Activated T-cell treated with anti-CD3 and anti-CD28 coated beads, Interleukin-2, amount 50 U/mL, for 1 hour (primary cell): Measurements from ENCODE around the gene TMPRSS7.
"Not testable (repeated sequence)": the region's sequence is repeated elsewhere in the genome, so short reads cannot be mapped to it uniquely, and the experiment has no call there.

Experiments used
- DNase-seq: peaks from one replicate; pipeline ENCODE4 v3.0.0-alpha.2; 2020

Gene TMPRSS7

DNA sequence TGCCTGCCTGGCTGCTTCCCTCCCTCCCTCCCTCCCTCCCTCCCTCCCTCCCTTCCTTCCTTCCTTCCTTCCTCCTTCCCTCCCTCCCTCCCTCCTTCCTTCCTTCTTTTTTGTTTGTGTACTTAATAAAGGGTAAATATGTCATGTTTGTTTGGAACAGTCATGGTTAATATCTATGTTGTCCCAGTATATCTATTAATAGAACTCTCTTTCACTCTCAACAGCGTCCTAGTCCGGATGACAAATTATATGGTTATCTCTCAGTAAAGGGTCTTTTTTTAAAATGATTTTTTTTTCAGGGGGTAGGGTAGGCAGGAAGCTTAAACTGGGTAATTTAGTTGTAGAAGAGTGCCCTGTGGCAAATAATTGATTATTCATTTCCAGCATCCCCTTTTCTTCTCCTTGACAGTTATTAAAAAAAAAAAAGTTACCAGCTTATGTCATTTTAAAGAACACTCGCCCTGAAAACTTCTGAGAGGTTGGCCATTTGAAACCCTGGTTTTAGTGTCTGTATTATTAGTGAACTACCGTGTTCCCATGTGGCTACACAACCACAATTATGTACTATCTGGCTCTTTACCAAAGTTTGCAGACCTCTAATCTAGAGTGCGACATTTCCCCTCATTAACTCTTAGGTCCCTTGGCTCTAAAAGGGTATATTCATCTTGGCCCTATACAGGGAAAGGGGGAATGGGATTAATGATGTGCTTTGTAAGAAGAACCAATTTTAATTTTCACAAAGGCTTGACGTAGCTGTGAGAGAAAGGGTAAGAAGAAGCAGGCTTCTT lies 22.1 kb upstream of the TMPRSS7 start:
- no peak for DNase-seq

DNA sequence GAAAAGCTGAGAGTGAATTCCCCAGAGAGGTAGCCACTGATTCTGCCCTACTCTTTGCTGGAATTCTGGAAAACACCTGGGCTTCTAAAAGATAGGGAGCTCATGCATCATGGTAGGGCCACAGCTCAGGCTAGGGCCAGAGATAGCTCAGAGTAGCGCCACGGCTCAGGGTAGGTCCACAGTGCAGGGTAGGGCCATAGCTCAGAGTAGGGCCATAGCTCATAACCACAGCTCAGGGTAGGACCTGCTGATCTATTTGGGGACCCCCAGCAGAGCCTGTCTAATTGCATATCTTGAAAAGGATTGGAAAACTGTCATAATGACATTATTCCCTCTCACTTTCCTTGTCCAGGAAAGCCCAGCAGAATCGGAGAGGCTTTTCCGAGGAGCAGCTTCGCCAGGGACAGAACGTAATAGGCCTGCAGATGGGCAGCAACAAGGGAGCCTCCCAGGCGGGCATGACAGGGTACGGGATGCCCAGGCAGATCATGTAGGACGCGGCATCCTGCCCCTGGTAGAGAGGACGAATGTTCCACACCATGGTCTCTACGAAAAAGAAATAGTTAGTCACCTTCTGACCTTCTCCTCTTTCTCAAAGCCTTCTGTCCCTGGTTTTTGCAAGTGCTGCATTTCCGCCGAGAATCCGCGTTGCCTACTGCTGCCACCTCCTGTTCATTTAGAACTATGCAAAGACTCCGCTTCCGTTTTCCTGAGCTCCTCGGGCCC lies 21.3 kb upstream of the TMPRSS7 start:
- peak; percentile 56 for DNase-seq

DNA sequence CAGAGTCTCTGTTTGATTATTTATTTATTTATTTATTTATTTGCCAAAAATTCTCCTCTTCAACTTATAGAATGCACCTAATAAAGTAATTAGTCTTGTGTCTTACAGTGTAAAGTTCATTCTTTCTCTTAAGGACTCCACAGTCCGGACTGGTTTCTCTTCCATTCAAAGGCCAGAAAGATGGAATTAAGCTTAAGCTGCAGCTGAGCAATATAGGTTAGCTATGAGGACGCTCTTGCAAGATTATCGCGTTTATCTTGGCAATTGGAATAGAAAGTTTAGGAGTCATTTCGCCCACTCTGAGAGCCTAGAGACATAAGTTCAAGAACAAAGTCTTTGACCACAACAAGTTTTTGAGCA lies 20.8 kb upstream of the TMPRSS7 start:
- DNase-seq = no peak

DNA sequence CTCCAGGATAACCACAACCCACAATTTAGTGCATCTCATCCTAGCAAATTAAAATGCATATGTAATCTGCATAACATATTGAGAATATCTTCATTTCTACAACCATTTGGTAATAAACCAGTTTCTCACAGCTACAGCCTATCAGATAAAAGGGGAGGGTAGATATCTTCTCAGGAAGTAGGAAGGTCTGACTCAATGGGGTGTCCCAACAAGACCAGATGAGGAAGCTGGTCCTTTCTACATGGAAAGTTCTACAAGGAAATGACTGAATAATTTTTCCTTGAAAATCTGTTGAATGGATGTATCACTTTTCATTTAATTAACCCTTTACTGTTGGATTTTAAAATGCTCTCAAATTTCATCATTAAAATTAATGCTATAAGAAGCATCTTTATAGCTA lies 17.4 kb upstream of the TMPRSS7 start:
- no peak for DNase-seq

DNA sequence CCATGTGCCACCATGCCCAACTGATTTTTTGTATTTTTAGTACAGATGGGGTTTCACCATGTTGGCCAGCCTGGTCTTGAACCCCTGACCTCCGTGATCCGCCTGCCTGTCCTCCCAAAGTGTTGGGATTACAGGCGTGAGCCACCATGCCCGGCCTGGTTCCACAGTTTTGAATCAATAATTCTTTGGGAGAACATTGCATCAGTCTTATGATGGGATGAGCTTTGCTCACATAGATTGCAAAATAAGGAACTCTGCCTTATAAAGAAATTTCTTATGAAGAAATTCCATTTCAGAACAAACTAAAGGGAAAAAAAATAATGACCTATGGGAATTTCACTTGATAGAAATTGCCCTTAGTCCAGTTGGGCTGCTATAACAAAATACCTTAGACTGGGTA lies 15.8 kb upstream of the TMPRSS7 start:
- no peak for DNase-seq

DNA sequence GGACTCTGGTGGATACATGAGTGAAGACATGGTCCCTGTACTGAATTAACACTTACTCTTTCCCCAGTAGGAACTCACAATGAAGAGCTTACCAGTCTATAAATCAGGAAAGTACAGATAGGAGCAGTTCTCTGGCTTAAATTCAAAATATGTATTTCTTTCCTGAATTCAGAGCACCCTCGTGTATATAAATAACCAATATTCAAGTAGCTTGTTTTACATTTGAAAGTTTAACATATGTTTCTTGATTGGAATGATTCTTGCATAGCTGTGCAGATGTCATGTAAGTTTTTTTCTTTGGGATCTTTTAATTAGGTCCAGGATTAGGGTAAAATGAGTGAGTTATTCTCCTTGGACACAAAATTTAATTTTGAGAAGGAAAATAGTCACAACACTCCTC lies 14.8 kb upstream of the TMPRSS7 start:
- DNase-seq = no peak

DNA sequence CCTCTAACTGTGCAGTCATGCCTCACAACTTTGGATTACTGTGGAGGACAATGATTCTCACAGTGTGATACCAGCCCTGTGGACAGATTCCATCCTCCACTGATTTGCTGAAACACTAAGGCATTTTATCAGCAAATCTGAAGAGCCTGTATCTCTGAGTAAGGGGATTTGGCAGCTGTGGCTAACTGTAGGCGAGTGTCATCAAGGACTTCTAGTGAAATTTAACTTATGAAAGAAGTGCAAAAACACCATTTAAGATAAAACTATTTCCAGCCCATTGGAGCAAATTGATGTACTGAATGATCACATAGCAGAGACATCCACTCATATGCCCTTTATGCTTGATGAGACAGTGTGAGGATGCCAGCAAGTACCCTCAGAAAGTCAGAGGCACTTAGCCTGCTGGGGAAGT lies 13.9 kb upstream of the TMPRSS7 start:
- no peak for DNase-seq

DNA sequence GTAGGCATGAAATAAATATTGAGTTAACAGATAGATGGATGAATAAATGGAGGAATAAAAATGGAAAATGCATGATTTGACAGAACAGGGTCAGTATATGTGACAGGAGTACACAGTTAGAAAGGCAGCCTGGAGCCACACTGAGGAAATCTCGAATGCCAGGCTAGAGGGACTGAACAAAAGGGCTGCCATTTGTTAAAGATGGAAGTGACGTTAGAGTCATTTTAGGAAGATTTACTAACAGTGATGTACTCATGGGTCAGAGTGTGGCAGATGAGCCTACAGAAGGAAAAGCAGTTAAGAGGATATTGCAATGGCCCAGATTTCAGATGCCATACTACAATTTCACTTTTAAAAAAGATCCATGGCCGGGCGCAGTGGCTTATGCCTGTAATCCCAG lies 7.4 kb upstream of the TMPRSS7 start:
- DNase-seq = no peak

DNA sequence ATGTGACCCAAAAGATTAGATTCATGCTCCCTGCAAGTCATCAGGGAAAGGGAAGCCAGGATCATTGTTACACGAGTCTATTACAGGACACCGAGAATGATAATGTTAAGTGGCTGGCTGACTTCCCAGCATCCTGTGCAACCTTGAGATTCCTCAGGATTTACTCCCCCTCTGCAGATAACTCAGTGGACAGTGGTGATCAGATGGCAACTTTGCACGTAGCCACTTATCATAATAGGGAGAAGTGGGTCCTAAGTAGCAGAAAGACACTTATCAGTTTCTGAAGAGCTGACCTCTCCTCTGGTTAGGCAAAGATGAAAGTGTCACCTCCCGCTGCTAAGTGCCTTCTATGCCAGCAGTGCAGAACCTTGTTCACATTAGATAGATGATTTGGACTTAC lies 6.7 kb upstream of the TMPRSS7 start:
- no peak for DNase-seq

DNA sequence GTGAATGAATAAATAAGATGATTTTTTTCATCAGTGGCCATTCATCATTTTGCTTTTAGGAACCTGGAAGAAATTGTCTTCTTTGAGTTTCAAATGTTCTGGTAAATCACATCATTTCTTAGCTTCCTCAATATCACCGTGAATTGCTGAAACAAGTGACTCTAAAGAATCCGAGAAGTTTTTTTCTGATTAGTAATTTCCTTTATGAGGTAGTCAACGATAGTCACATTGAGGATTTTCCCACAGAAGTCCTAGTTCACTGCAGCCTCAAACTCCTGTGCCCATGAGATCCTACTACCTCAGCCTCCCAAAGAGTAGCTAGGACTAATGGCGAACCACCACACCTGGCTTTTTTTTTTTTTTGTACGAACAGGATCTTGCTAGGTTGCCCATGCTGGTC lies 3.6 kb upstream of the TMPRSS7 start:
- DNase-seq = no peak

DNA sequence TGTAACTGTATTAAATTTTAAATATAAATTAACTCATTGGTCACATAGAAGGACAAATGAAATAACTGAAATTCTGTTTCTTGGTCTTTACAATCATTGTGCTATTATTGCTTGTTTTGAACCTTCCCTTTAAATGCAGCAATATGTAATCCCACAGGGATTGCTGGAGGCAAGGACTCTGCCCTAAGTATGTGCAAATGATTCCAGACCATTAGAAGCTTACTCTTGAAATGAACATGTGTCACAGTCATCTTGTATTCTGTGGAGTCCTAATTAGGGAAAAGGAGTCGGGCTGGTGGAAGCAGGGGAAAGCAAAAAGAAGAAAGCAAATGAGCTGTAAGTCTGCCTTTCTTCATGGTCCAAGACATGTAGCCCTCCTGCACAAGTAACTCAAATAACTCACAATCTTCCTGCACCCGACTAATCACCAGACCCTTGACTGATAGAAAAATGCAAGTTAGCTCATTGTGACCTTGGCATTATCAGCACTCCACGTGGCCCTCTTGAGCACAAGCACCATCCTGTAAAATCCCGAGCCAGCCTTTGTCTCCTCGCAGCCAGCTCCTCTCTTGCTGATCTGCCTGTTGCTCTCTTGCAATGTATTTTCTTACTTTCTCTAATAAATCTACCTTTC lies 2.3 kb upstream of the TMPRSS7 start:
- no peak for DNase-seq

DNA sequence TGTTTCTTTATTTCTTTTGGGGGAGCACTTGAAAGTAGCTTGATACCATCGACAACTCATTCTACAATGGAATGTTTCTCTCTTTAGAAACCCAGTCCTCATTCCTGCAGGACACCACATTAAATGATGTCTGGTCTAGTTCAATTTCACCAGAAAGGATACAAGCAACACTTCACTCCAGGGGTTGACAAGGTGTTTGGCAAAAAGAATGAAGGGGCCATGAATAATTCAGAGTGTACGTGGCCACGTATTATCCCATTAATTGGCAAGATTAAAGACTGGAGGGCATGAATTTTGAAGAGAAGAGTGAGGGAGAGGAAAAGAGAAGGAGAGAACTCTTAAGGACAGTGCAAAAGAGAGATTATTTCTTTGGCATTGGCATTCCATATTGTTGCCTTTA lies 705 bp downstream of the TMPRSS7 start:
- no peak for DNase-seq

DNA sequence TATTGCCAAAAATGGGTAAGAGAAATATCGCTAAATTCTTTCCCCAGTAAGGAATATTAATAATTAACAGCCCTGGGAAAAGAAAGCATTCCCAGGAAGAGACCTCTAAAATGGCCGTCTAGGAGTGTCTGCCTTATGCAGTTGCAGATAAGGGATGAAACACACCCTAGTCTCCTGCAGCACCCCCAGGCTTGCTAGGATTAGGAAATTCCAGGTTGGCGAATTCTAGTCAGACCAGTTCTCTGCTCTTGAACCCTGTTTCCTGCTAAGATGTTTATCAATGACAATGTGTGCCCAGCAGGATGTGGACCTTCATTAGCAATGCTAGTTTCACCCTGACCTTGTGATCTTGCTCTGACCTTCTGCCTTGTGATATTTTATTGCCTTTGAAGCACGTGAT lies 2.7 kb downstream of the TMPRSS7 start:
- not testable (repeated sequence) for DNase-seq

DNA sequence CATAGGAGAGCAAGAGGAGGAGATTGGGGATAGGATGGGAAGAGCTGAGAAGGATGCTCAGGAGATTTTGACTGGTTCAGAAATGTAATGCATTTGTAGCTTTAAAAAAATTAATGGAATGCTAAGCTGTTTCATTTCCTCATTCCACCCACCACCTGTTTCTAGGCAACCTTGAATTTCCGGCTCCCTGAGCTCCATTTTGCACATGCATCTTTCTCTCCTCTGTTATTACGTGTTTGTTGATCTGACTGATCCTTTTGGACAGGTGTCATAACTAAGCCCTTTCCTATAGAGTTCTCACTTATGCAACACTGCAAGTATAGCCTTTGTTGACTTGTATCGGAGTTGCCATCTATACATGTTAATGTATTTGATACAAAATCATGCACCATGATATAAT lies 4.3 kb downstream of the TMPRSS7 start:
- DNase-seq = no peak

DNA sequence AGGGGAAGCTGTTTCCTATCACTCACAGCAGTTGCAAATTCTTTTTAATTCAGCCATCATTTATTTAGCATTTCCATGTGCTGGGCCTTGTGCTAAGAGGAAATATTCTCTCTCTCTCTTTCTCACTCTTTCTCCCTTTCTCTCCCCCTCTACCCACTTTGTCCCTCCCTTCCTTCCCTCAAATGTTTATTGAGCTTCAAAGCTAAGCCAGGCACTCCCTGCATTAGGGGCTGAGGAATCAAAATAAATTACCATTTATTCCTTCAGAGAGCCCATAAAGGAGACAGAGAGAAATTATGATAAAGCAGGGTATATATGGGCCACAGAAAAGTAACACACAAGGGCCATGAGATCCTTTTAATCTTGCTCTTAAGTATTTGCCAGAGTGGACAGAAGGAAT lies 6.8 kb downstream of the TMPRSS7 start:
- DNase-seq = no peak

DNA sequence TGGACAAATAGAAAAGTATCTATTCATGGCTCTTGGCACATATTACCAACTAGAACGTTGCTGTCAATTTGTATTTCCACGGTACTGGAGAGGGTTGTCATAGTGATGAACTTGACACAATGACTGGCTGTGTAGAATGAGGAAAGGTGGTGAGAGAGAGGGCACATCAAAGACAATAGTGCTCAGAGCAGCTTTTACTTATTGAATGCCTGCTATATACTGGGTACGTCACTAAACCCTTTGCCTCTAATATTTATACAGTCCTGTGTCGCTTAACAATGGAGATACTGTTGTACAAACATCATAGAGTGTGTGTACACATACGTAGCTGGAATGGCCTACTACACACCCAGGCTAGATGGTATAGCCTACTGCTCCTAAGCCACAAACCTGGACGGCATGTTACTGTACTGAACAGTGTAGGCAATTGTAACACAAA lies 8.3 kb downstream of the TMPRSS7 start:
- DNase-seq = no peak

DNA sequence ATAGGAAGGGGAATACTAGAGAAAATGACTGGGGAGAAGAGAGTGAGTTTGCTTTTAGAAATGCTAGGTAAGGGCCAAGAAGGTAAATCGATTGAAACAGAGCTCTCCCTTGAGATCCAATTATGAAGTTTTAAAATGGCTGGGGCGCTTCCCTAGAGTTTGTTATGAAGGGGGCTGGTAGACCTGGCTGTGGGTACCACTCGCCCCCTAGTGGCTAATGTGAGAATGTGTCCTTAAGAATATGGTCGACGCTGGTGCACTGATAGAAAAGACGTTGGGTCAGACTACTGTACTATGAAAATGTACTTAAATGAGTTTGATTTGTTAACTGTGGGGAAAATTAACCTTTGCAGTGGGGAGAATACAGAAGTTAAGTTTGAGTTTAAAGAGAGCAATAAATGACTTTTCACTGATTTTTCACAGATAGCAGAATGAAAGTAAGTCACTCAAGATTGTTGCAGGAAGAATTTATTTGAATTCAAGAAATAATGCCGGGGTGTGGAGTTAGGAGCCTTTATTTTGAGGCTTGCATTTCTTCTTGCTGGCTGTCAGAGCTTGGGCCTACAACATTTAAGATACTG lies 9.2 kb downstream of the TMPRSS7 start:
- peak; percentile 22 for DNase-seq

DNA sequence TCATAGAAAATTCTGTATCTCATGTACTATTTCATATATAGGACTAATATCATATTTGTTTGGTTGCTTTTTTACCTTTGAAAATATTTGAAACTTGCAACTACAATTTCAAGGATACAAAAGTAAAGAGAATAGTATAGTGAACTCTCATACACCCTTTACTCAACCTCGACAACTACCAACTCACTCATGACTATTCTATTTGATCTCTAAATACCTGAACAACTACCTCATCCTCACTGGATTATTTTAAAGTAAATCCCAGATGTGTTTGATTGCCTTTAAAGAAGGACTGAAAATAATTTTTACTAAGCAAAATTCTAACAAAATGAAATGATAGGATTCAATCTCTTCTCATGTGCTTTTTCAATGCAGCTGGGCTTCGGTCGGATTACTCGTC lies 12.1 kb downstream of the TMPRSS7 start:
- no peak for DNase-seq

DNA sequence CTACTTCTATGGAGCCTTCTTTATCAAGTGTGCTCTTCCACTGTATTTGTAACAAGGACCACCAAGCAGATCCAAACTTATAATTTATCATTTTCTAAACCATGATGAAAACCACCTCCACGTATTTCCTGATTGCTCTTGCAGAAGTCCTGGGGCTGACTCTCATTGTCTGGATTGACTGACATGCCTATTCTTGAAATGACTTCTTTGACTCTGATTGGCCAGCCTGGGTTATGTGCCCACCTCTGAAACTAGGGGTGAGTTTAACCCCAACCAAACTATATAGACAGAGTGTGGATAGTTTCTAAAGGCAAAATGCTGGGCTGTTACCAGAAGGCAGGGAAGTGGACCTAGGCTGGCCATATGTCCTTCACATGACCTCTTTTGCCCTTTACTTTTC lies 12.7 kb downstream of the TMPRSS7 start:
- DNase-seq = no peak

DNA sequence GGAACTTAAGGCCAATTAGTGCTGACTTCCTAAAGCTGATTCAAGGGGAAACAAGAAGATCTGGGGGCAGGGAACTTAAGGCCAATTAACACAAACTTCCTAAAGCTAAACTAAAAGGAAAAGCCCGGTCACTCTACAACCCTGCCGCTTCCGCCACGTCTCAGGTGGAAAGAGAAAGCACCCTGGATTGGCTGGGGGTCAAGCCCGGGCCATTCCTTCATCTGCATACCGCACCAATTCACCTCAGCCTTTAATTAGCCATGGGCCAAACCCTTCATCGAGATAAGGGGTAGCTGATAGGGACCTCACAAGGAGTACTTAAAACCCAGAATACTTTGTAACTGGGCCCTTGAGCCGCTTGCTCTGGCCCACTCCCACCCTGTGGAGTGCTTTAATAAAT lies 14.4 kb downstream of the TMPRSS7 start:
- no peak for DNase-seq

DNA sequence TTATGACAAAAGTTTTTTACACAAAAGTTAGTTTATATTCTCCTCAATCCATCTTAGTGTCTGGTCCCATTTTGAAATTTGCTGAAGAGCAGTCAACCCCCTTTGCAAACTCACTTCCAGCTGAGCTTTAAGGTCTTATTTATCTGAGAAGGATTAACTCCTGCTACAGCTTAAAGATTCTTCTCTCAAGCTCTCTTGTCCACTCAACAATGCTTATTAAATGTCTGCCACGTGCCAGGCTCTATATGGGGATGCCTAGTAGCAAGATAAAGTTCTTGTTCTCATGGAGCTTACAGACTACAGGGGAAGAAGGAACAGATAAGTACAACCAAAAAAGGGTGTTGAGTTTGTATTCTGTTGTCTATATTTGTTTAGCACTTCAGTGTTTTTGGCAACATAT lies 18.7 kb downstream of the TMPRSS7 start:
- no peak for DNase-seq

DNA sequence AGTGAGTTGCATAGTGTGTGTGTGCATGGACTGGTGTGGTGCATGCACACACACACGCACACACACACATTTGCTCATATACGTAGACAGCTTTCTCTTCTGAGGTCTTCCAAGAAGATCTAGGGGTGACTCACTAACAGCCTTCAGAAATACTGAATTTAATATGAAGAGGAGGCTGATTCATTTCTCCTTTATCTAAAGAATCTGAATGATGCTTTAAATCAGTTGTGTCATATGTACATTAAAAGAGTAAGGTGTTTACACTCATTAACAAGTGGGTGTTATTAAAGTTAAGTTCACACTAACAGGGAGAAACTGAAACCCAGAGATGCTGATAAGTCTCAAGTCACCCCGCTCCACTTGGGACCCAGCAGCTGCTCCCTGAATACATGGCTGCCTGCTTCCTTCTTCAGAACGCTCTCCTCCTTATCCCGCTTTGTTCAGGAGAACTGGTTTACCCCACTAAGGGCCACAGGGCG lies 22.0 kb downstream of the TMPRSS7 start:
- no peak for DNase-seq

DNA sequence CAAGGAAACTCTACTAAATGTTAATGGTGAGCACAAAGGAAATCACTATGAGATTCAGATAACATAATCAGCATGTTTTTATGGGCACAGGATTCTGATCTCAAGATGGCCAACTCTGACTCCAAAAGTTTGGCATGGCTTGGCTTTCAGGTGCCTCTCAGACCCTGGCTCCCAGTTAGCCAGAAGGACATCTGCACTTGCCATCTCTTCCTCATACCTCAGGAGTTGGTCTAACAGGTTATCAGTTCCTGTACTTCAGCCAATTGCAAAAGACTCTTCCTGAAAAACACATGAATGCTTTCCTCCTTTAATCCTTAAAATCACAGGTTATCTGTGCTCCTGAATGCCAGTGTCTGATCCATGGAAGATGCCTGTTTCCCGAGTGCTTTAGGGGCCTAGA lies 25.0 kb downstream of the TMPRSS7 start:
- DNase-seq = no peak

DNA sequence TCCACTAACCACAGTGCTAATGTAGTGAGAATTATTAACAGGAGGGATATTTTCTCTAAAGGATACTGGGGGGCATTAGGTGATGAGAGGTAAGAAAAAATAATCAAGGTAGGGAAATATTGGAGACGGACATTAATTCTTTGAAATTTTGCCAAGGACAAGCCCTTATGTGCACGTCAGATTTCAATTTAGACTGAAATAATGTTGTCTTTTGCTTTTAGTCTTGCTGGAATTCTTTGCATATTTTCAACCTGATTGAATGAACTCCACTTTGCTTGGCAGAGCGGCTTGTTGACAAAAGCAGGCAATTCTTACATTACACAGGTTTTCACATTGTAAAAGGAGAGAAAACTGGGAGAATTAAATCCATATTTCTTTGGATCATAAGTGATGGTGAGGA lies 26.6 kb downstream of the TMPRSS7 start:
- no peak for DNase-seq
